D341Med (cell line): ENCODE data around the gene CPEB3.
"Not testable (repeated sequence)": the region's sequence is repeated elsewhere in the genome, so short reads cannot be mapped to it uniquely, and the experiment has no call there.

Source experiments
- DNase-seq: peaks from one replicate; pipeline ENCODE4 v3.0.0; 2012; ENCODE audit warnings: low spot score

The CPEB3 gene

DNA sequence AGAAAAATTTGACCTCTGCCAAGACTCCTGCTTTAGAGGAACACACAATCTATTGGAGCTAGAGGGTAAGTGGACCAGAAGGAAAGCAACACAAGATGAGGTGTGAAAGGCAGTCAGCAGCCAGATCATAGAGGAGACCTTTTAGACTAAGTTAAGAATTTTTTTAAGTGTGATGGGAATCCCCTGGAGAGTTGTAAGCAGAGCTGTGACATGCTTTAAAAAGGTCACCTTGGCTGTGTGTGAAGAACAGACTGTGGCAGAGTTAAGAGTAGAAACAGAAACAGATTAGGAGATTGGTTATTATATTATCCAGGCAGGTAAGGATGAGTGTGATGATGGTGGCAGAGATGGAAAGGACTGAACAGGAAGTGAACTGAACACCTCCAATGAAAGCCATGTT lies 23.5 kb downstream of the CPEB3 start:
- DNase-seq, result no peak

DNA sequence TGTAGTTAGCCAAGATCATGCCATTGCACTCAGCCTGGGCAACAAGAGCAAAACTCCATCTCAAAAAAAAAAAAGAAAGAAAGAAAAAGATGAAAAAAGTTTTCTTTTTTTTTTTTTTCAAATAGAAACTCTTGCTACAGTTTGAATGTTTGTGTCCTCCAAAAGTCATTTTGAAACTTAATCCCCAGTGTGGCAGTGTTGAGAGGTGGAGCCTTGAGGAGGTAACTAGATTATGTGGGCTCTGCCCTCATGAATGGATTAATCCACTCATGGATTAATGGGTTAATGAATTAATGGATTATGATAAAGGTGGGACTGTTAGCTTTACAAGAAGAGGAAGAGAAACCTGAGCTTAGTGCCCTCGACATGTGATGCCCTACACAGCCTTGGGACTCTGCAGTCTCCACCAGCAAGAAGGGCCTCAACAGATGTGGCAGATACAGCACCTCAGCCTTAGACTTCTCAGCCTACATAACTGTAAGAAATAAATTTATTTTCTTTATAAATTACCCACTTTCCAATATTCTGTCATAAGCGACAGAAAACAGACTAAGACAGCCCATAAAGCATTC lies 25.1 kb downstream of the CPEB3 start:
- no peak for DNase-seq

DNA sequence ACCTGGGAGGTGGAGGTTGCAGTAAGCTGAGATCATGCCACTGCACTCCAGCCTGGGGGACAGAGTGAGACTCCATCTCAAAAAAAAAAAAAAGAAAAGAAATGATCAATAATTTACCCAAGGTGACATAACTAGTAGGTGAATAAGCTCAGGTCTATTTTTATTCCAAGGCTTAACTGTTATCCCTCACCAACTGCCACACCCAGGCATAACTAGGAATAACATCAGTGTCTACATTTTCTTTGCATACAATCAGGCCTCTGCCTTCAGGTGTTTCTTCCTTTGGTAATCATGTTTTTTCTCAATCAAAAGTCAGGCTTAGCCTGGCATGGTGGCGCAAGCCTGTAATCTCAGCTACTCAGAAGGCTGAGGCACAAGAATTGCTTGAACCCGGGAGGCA lies 26.6 kb downstream of the CPEB3 start:
- no peak for DNase-seq

DNA sequence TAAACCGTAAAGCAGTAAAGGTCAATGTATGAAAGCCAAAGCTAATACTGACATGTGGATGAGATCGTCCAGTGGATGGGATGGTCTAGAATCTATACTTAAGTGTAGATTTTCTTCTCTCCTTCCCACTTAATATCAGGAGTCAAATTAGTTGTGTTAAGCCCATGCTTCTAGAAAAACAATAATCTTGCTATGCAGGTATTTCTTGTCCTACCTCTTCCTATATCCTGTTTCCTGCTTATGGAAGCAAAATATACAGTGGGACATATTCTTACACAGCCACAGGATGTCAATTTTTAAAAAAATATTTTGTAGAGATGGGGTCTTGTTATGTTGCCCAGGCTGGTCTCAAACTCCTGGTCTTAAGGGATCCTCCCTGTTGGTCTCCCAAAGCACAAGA lies 27.5 kb downstream of the CPEB3 start:
- no peak for DNase-seq

DNA sequence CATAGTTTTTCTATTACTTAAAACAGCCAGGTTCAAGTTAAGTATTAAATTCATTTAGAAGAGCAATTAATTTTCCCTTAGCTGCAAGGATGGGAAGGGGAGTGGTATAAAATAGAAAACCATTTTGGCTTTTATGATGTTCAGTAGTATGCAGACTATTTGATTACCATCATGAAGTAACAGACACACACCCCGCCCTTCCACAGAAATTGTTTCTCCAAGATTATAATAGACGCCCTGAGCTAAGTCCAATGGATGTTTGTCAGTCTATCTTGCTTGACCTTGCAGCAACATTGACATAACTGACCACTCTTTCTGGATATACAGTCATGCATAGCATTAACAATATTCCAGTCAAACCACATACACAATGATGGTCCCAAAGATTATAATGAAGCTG lies 42.3 kb downstream of the CPEB3 start:
- no peak for DNase-seq

DNA sequence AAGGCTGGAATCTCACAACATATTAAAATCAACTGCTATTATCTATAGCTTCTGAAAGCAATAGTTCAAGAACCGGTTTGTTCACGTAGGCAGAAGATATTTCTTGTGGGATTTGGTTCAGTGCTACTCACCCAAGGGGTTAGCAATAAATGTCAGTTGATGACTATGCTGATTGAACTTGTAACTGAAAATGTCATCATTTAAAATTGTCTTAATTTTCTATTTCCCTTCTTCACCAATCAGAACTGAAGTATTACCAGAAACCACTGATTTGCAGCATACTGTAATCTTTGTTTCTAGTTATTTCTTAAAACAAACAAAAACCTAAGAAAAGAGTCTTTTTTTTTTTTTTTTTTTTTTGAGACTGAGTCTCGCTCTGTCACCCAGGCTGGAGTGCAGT lies 46.1 kb downstream of the CPEB3 start:
- no peak for DNase-seq

DNA sequence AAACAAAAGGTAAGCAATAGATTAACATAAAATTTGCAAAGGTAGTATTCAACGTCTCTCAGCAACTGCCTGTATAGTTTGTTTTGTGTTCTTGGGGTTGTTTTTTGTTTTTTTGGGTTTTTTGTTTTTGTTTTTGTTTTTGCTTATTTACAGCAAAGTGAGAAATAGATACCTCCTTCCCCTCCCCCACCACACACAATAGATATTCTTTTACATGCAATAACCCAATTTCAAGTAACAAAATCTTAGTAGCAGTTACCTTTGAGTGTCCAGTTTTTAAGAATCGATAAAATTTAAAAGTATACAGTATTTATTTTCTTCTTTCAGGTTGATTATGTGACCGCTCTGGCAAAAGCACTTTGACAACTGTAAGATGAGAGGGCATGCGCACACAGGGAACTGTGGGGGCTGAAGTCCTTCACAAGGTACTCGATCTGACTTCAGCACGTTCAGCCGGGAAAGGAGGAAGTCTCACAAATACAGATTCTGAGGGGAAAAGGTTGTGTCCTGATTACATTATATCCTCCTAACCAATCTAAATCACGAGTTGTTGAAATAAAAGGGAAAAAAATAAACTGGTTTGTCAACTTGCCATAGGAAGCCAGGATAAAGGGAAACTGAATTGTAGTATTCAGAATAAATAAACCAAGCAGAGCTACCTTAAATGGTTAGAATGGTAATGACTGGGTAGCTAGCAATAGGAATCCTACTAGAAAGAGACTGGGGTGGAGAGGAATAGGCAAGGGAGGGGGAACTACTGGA lies 47.8 kb downstream of the CPEB3 start:
- DNase-seq, result peak; percentile 53

DNA sequence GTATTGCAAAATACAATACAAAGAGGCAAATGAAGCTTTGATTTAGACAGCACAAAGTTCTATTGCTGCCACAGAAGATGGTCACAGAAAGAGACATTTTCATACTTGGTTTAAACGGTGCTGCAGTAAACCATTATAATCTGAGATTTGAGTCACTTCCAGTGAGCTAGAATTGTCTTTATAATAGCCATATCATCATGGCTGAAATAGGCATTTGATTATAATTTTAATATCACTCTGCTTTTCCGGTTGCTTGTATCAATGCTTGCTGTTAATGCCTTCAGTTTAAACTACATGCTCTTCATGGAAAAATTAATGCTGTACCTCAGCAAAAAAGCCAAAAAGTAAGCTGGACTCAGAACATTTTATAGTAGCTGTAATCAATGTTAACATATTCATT lies 48.5 kb downstream of the CPEB3 start:
- no peak for DNase-seq

DNA sequence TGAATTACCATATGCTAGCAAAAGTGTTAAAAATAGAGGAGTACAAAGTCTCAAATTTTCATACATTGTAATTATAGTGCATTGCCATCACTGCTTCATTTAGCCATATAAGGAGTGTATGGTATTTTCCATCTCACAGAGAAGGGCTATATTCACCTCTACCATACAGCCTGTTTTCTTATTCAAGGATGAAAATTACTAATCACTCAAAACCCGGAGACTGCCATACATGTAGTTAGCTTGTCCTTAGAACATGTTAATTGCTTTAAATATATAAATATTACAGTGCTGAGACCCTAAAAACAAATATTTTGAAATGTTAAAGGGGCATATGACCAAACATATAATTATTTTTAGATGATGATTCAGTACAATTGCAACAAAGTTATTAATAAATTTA lies 49.4 kb downstream of the CPEB3 start:
- DNase-seq, result no peak

DNA sequence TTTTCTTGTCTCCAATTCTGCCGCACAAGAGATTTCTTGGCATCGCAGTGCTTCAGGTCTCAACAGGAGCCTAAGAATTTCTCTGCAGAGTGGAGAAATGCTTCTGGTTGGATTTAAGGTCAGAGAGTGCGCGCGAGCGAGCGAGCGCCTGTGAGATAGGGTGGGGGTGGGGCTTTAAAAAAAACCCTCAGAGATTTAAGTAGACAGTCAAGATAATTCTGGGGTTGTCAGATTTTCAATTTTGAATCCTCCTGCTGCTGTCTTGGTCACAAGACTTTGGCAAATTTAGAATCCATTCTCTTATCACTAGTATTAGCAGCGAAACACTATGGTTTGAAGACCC lies 49.7 kb downstream of the CPEB3 start:
- DNase-seq, result peak; percentile 25

DNA sequence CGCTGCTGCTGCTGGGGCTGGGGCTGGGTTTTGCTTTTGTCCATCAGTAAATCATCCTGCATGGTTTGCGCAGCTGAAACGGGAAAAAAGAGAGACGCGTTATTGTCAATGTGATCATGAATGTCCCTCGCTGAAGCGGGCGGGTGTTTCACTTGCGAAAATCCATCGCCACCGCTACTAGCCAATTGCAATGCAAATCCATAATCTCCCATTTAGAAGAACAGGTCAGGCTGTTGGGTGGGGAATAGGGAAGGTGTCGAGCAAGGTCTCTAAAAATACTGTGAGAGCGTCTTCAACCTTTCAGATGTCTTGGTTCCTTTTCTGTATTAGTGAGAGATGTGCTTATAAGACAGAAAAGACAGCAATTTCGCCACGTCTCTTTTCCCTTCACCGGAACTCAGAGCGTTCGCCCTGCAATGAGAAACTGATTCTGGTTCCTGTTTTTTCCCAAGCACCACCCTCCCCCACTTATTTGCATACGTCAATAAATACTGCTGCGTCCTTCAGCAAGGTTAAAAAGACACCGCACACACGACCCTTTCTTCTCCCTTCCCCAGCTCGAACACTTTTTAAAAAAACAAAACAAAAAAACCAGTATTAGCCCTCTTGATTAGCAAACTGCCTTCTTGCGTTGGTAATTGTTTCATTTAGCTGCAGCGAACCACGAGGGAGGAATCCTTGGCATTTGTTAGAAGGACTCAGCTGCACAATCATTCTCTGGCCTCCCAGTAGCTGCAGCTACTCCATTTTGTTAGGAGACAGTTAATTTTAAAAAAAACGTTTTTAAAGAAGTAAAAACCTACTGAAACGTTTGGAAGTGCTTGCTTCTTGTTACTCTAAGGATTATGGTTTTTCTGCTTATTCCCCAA lies 50.4 kb downstream of the CPEB3 start:
- peak; percentile 59 for DNase-seq

DNA sequence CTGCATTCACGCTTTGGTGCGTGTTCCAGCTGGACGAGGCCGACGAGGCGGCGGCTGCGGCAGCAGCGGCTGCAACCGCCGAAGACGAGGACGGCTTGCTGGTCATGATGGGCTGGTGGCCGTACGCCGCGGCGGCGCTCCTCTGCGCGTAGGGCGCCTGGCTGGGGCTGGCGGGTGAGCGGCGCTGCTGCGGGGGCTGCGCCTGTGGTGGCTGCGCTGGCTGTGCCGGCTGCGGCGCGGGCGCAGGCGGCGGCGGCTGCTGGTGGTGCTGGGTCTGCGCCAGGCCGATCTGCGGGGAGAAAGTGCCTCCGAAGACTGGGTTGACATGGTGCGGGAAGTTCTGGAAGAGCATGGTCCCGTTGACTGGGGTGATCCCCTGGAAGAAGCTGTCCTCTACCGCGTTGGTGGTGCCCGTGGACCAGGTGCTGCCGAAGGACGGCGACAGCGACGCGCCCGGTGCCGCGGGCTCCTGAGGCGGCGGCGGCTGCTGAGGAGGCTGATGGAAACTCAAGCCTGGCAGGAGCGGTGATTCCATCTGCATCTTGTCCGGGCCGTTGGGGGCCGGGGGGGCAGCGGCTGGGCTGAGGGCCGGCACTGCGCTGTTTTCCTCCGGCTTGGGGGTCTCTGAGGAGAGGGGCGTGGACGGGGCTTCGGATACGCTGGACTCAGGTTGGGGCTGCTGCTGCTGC lies 51.1 kb downstream of the CPEB3 start:
- peak; percentile 75 for DNase-seq

DNA sequence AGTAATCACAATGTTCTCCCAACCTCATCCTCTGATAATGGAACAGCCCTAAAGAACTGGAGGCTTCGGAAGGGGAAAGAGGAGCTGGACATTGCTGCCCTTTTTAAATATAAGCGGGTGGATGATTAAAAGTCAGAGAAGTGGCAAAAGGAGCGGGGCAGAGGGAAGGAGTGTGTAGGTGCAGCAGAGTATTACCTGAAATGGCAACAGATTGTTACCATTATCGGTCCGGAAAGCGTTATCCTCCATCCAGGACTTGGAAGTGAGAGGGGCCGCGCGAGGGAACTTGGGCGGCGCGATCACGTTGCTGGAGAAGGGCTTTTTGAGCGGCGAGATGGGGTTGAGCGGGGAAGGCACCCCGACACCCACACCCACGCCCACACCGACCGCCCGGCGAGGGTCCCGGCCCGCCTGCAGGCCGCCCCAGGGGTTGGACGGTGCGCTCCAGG lies 51.7 kb downstream of the CPEB3 start:
- DNase-seq, result no peak

DNA sequence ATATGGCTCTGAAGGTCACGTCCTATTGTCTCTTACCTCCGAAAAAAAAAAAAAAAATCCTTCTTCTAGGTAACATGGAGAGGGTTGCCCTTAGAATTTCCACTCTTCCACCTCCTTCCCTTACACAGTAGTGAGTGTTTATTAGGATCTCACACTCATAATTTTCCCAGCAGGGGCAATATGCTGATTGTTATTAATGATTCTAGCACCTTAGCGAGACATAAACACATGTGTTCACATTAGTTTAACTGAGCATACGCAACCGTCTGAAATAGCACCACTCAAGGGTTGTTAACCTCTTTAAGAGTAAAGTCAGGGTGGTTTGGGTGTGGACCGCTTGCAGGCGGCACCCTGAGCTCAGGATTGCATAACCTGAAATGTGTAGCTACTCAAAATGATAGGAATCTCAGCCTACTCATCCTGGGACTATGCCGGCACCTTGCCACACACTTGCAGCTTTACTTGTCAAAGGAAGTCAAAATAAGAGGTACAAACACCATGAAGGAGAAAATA lies 52.2 kb downstream of the CPEB3 start:
- no peak for DNase-seq

DNA sequence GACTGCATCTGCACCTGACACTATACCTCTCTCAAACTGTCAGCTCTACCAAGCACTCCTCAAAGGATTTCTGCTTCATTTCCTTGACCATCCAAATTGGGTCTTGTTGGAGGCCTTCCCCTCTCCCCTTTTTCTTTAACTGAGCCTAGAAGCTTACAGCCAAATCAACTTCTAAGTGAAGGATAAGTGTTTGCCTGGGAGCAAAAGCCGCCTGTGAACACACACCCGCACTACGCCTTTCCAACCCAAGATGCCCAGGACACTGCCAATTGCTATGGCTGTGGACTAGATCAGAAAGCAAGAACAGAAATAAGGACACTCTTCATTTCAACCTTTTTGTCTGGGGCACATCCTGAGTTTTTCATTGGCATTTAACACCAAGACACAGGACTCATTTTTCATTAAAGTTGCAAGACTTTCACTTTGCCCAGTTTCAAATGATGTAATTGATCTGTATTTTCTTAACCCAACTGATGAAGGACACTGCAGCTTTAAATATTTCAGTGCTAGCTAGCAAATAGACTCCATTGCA lies 52.8 kb downstream of the CPEB3 start:
- DNase-seq, result no peak

DNA sequence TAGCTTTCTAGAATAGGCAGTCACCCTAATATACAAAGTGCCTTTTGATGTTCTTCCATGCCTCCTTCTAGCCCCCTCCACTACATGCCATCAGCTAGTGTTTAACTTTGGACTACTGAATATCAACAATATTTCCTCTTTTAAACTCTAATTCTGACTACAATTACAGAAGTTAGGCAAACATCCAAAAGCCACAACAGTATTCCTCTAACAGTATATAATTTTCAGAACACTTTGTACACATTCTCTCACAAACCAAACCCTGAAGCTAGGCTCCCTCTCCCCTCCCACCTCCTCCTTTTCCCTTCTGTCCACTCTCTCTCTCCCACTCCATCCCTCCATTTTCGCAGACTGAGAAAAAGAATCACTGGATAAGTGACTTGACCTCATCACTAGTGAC lies 59.7 kb downstream of the CPEB3 start:
- no peak for DNase-seq

DNA sequence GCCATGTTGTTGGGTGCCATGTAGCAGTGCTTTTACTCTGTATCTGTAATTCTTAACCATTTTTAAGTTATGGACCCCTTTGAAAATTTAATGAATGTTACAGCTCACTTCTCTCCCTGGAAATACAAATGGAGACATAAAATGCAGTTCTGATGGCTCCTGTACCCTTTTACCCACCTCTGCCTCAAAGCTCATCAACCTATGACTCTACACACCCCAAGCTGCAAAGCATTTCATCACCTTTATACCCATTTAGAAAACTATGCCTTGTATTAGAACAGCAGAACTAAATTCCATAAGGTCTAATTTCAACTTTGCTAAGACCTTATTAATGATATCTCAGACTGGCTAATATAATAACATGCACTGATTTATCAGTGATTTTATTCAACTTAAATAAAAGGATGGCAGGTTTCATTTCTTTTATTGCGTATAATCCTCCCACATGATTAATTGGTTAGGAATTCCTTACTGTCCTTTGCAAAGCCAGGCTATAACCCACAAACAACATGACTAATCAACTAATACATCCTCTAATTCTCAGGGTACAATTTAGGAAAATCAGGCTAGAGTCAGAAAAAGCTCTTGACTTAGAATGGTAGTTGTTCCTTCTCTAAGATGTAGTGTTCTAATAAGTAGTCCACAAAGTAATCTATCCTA lies 68.1 kb downstream of the CPEB3 start:
- no peak for DNase-seq

DNA sequence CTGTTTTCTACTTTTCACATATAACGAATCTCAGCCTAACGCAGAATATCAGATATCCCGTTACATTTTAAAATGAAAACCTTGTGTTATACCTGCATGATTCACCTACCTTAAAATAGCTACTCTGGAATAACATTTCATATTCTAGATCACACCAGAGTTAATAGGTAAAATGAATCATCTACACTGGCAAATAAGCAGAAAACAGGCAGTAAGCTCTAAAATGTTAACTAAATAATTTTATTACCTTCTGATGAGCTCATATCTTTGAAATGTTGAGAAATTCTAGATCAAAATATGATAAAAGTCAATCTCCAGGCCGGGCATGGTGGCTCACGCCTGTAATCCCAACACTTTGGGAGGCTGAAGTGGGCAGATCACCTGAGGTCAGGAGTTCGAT lies 71.3 kb downstream of the CPEB3 start:
- DNase-seq, result no peak

DNA sequence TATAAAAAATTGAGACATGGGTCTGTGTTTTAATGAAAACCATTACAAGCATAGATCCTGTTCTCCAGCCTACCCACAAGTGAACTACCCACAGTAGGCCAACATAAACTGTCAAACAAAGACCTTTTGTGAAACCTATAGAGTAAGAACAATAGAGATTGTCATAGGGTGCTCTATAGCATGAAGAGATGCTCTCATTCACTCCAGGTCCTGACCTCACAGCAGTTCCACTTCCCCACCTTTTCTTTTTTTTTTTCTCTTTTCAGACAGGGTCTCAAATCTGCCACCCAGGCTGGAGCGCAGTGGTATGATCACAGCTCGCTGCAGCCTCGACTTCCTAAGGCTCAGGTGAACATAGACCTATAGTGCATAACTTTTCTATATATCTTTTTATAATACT lies 72.3 kb downstream of the CPEB3 start:
- DNase-seq, result no peak

DNA sequence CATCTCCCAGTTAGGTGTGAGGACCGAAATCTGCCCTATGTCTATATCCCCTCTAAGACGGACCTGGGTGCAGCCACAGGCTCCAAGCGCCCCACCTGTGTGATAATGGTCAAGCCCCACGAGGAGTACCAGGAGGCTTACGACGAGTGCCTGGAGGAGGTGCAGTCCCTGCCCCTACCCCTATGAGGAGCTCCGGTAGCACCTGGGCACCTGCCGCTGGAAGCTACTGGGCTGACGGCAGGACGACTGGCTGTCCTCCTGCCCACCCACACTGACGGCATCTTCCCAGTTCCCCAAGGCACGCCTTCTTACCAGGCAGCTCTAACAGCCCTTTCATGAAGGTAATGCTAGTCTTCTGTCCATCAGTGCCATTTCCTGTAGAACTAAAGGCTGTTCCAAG lies 74.3 kb downstream of the CPEB3 start:
- DNase-seq, result not testable (repeated sequence)

DNA sequence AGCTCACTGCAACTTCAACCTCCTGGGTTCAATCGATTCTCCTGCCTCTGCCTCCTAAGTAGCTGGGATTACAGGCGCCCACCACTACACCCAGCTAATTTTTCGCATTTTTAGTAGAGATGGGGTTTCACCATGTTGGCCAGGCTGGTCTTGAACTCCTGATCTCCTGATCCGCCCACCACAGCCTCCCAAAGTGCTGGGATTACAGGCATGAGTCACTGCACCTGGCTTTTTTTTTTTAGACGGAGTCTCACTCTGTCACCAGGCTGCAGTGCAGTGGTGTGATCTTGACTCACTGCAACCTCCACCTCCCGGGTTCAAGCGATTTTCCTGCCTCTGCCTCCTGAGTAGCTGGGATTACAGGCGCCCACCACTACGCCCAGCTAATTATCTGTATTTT lies 75.7 kb downstream of the CPEB3 start:
- not testable (repeated sequence) for DNase-seq

DNA sequence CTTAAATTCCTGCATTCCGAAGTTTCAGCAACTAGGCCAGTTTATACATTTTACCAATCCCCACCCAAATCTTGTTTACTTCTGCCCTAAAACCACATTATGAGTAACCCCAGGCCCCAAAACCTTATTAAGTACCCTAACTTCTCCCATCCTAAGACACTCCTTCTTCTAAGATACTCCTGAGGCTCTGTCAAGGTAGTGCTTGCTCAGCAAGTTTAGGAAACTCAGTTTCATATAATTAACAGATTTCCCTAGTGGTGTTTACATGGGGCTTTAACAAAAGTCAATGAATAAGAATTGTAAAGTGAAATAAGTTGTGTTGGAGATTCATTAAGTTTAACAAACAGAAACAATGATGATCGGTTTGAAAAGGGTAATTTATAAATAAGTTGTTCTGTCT lies 77.8 kb downstream of the CPEB3 start:
- no peak for DNase-seq
